ENCODE results near the gene IGFBP2. TPM values are rescaled to one million over a fixed set of nuclear protein-coding genes. Genes with fewer than 3 reads are reported as not detected.

IGFBP2 gene
- polyA plus RNA-seq, 4 donors: 211 to 296 (median 233) TPM

- DNase-seq (ENCODE audit: low read depth in 4 of 4, low spot score in 3 of 4): no peak
Observed at GRCh38 chr2:216698895-216699294, 65.7 kb downstream of the IGFBP2 start.

GRCh38 chr2:216700088-216700567 is 66.9 kb downstream of the IGFBP2 start:
- peak in 1 of 4 donors; percentile 67 for DNase-seq (ENCODE audit: low read depth in 4 of 4, low spot score in 3 of 4)

GRCh38 chr2:216700781-216701180 is 67.6 kb downstream of the IGFBP2 start:
- no peak for DNase-seq (ENCODE audit: low read depth in 4 of 4, low spot score in 3 of 4)

DNA sequence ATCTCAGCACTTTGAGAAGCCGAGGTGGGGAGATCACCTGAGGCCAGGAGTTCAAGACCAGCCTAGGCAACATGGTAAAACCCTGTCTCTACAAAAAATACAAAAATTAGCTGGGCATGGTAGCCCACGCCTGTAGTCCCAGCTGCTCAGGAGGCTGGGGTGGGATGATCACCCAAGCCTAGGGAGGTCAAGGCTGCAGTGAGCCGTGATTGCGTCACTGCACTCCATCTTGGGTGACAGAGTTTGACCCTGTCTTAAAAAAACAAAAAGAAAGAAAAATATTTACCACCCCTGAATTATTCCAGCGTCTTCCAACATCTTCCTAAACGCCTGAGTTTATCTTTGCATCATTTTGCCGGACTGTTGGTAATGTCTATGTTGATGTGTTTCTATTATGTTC is 68.3 kb downstream of the IGFBP2 start:
- no peak for DNase-seq (ENCODE audit: low read depth in 4 of 4, low spot score in 3 of 4)

- DNase-seq (ENCODE audit: low read depth in 4 of 4, low spot score in 3 of 4): no peak
Observed at GRCh38 chr2:216702756-216703155, 69.5 kb downstream of the IGFBP2 start.

- no peak for DNase-seq (ENCODE audit: low read depth in 4 of 4, low spot score in 3 of 4)
Observed at GRCh38 chr2:216710551-216711301, 77.5 kb downstream of the IGFBP2 start.

DNA sequence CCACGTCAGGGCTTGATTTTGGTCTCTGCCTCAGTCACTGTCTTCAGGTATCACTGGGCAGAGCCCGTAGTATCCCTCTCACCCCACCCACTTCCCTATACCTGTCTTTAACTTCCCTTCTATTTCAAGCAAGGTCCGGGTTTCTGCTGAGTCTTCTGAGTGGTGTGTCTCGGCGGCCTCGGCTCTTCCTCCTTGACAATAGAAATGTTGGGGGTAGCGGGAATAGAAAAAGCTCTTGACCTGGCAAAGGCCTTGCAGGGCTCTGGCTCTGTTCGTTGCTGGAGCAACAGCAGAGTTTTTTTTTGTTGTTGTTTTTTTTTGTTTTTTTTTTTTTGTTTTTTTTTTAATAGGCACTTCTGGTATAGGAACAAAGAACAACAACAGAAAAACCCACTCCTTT is 78.1 kb downstream of the IGFBP2 start:
- no peak for DNase-seq (ENCODE audit: low read depth in 4 of 4, low spot score in 3 of 4)

DNA sequence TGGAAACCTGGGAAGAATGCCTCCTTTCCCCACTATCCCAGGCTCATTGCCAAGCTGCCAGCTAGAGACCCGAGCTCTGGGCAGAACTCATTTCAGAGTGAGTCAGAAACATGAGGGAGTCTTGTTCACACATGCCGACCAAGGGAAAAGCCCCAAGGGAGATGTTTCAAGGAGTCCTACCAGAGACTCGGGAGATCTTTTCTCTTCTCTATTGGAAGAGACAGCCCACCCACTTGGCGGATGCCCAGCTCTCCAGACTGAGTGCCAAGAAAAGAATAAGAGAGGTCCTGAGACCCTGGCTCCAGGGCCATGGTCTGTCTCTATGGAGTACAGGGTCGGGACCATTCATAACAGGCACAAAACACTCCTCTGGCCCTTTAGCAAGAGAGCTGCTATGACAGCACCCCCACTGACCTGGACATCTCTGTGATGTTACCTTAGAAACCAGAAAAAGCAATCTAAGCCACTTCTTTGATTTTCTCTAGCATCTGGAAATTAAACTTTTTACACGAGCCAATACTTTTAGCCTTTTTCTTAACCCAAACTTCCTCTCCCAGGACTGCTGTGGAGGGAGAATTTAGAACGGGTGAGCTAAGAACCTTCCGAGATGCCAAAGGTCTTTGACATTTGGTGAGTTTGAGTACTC is 80.6 kb downstream of the IGFBP2 start:
- DNase-seq (ENCODE audit: low read depth in 4 of 4, low spot score in 3 of 4): no peak

Other genes with a start within 250 kb of the IGFBP2 start
- 10 to 100 TPM; 26.0 to 28.8 (median 27.1) TPM for gene SMARCAL1, start 220.9 kb upstream of the IGFBP2 start, polyA plus RNA-seq (ENCODE audit: insufficient read length in 4 of 4)
- 1,000 to 10,000 TPM; 1,875 to 2,571 (median 2,124) TPM for gene RPL37A, start 134.6 kb upstream of the IGFBP2 start, polyA plus RNA-seq (ENCODE audit: insufficient read length in 4 of 4)
- 100 to 1,000 TPM; 396 to 446 (median 412) TPM for gene IGFBP5, start 62.1 kb downstream of the IGFBP2 start, polyA plus RNA-seq (ENCODE audit: insufficient read length in 4 of 4)
- not detected for gene TNP1, start 226.6 kb downstream of the IGFBP2 start, polyA plus RNA-seq (ENCODE audit: insufficient read length in 4 of 4)

Measured in right renal pelvis (tissue), 4 donors.